Nephron (organoid): Measurements from ENCODE around the gene CEP128.

Experiments
- H3K27ac Mint-ChIP-seq, 3 experiments: 2 replicates each; pipeline ENCODE4 v1.8.0; 2020; ENCODE audit warnings: mixed read lengths in 3 of 3, mild to moderate bottlenecking in 2 of 3, moderate library complexity in 1 of 3
- H3K27me3 Mint-ChIP-seq: 2 replicates; pipeline ENCODE4 v1.8.0; 2021; ENCODE audit warnings: low read depth, mild to moderate bottlenecking, moderate library complexity, mixed read lengths
- H3K36me3 Mint-ChIP-seq: 2 replicates; pipeline ENCODE4 v1.8.0; 2020; ENCODE audit warnings: low read depth, mixed read lengths
- H3K4me1 Mint-ChIP-seq: 2 replicates; pipeline ENCODE4 v1.8.0; 2020; ENCODE audit warnings: mixed read lengths
- H3K4me3 Mint-ChIP-seq, 3 experiments: 2 replicates each; pipeline ENCODE4 v1.8.0; 2020; ENCODE audit warnings: mild to moderate bottlenecking in 3 of 3, mixed read lengths in 3 of 3, moderate library complexity in 2 of 3
- H3K9me3 Mint-ChIP-seq: 2 replicates; pipeline ENCODE4 v1.8.0; 2020; ENCODE audit warnings: mixed read lengths
- TF ChIP-seq, protein P1 (sequence below), 3 experiments: fragments of 200-600 bp; sonication (generic); IDR thresholded peaks; one replicate each; pipeline ENCODE4 v1.5.0; 2021; ENCODE audit warnings: antibody characterized with exemption in 3 of 3; ENCODE audit not compliant: unreplicated experiment in 3 of 3

Gene CEP128

DNA sequence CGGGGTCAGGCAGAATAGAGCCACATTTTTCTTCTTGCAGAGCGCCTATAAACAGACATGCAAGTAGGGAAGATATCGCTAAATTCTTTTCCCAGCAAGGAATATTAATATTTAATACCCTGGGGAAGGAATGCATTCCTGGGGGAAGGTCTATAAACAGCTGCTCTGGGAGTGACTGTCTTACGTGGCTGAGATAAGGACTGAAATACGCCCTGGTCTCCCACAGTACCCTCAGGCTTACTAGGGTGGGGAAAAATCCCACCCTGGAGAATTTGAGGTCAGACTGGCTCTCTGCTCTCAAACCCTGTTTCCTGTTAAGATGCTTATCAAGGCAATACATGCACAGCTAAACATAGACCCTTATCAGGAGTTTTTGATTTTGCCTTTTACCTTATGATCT lies 262.3 kb downstream of the CEP128 start:
- no peak overlapping the region for H3K27ac Mint-ChIP-seq
- H3K36me3 Mint-ChIP-seq: peaks cover 30% of the 10 kb centered on the region
- peaks cover 53% of the 10 kb centered on the region for H3K9me3 Mint-ChIP-seq
- no peaks in the 10 kb centered on the region for H3K27me3 Mint-ChIP-seq
- TF ChIP-seq, protein P1, sequence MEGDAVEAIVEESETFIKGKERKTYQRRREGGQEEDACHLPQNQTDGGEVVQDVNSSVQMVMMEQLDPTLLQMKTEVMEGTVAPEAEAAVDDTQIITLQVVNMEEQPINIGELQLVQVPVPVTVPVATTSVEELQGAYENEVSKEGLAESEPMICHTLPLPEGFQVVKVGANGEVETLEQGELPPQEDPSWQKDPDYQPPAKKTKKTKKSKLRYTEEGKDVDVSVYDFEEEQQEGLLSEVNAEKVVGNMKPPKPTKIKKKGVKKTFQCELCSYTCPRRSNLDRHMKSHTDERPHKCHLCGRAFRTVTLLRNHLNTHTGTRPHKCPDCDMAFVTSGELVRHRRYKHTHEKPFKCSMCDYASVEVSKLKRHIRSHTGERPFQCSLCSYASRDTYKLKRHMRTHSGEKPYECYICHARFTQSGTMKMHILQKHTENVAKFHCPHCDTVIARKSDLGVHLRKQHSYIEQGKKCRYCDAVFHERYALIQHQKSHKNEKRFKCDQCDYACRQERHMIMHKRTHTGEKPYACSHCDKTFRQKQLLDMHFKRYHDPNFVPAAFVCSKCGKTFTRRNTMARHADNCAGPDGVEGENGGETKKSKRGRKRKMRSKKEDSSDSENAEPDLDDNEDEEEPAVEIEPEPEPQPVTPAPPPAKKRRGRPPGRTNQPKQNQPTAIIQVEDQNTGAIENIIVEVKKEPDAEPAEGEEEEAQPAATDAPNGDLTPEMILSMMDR (IDR thresholded peaks at IDR 0.05; ENCODE audit: unreplicated experiment in 3 of 3): no peak
- H3K4me1 Mint-ChIP-seq: no peaks in the 10 kb centered on the region
- no peak overlapping the region for H3K4me3 Mint-ChIP-seq

DNA sequence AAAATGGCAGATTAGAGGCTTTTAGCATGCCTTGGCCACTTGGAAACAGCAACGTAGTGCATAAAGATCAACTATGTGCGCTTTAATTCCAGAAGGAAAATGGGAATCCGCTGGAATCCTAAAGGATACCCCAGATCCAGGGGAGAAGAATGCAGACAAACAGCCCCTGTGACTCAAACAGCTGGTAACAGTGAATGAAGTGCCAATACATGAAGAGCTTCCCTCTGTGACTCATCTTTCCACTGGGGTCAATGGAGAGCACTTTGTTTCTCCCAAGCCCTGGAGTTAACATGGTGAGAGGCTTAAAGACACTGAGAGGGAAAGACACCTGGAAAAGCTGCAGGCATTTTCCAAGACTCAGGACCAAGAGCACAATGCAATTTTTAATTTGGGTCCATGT lies 263.1 kb downstream of the CEP128 start:
- Mint-ChIP-seq H3K27ac (no peak overlapping the region), H3K27me3 (no peaks in the 10 kb centered on the region), H3K36me3 (peaks cover 30% of the 10 kb centered on the region), H3K4me1 (no peaks in the 10 kb centered on the region), H3K9me3 (peaks cover 46% of the 10 kb centered on the region), H3K4me3 (no peak overlapping the region)
- TF ChIP-seq, protein P1 (IDR thresholded peaks at IDR 0.05; ENCODE audit: unreplicated experiment in 3 of 3): no peak

DNA sequence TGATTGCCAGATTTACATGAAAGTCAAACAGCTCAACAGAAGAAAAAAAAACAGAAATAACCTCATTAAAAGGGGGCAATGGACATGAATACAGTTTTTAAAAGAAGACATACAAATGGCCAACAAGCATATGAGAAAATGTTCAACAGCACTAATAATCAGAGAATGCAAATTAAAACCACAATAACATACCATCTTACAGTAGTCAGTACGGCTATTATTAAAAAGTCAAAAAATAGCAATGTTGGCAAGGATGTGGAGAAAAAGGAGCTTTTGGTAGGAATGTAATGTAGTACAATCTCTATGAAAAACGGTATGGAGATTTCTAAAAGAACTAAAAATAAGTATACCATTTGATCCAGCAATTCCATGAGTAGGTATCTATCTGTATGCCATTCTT lies 272.1 kb downstream of the CEP128 start:
- H3K9me3 Mint-ChIP-seq: peaks cover 9% of the 10 kb centered on the region
- no peak overlapping the region for H3K27ac Mint-ChIP-seq
- H3K4me1 Mint-ChIP-seq: no peaks in the 10 kb centered on the region

DNA sequence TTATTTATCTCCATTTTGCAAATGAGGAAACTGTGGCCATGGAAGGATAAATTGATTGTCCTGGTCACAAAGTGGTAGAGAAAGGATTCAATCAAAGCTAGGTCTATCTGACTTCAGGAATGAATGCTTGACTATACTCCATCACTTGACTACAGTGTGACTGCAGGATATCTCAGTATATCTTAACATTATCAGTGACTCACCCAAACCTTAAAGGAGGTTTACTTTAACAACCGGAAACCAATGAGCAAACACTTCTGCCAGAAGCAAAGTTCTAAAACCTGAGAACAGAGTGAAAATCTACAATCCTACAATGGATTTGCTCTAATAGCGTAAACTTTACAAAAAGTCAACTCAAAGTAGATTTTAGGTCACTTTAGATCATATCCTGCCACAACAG lies 277.0 kb downstream of the CEP128 start:
- Mint-ChIP-seq H3K27me3 (no peaks in the 10 kb centered on the region), H3K9me3 (peaks cover 9% of the 10 kb centered on the region), H3K36me3 (peaks cover 3% of the 10 kb centered on the region), H3K4me3 (no peak overlapping the region), H3K4me1 (no peaks in the 10 kb centered on the region), H3K27ac (no peak overlapping the region)
- TF ChIP-seq, protein P1 (IDR thresholded peaks at IDR 0.05; ENCODE audit: unreplicated experiment in 3 of 3): no peak

More for the DNA sequence above, 272.1 kb downstream of the CEP128 start:
- H3K27me3 Mint-ChIP-seq: no peaks in the 10 kb centered on the region
- no peak overlapping the region for H3K4me3 Mint-ChIP-seq
- H3K36me3 Mint-ChIP-seq: peaks cover 6% of the 10 kb centered on the region
- TF ChIP-seq, protein P1 (IDR thresholded peaks at IDR 0.05; ENCODE audit: unreplicated experiment in 3 of 3): no peak

DNA sequence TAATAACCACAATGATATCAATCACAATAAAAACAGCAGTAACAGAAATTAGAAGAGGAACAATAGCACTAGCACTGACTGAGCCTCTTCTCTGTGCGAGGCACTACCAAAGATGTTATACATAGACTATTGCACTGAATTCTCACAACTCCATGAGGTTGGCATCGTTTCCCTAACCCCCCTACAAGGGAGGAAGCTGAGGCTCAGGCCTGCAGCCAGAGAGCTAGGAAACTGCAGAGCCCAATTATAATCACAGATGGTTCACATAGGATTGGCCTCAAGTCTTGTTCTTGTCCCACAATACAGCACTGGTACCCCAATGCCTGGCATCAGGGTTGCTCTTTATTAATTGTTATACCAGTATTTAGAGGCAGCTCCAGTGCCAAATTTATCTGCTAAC lies 278.0 kb downstream of the CEP128 start:
- peaks cover 3% of the 10 kb centered on the region for H3K9me3 Mint-ChIP-seq
- TF ChIP-seq, protein P1 (IDR thresholded peaks at IDR 0.05; ENCODE audit: unreplicated experiment in 3 of 3): no peak
- no peak overlapping the region for H3K27ac Mint-ChIP-seq
- H3K36me3 Mint-ChIP-seq: peaks cover 3% of the 10 kb centered on the region
- H3K27me3 Mint-ChIP-seq: no peaks in the 10 kb centered on the region
- no peak overlapping the region for H3K4me3 Mint-ChIP-seq
- H3K4me1 Mint-ChIP-seq: no peaks in the 10 kb centered on the region

DNA sequence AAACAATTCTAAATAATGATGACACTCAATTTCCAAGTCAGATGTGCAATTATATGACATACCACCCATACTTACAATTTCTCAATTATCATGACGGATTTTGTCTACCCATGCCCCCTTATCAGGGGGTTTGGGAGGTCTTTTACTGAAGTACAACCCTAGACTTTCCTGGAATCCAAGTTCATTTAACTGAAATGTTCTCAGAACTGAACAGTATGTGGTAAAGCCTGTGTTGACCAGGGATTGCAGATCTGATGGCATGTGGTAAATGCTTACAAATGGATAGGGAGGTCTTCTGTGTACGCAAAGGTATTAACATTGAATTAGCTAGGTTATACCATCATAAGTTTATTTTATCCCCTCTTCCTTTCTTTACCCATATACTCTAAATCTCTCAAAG lies 281.8 kb downstream of the CEP128 start:
- Mint-ChIP-seq H3K4me3 (no peak overlapping the region), H3K27ac (no peak overlapping the region), H3K36me3 (no peaks in the 10 kb centered on the region), H3K4me1 (no peaks in the 10 kb centered on the region), H3K27me3 (no peaks in the 10 kb centered on the region), H3K9me3 (no peaks in the 10 kb centered on the region)
- TF ChIP-seq, protein P1 (IDR thresholded peaks at IDR 0.05; ENCODE audit: unreplicated experiment in 3 of 3): no peak
